Hepatocyte (in vitro differentiated cells): ENCODE data around the gene VWA3A. TPM values are rescaled to one million over a fixed set of nuclear protein-coding genes. Genes with fewer than 3 reads are reported as not detected.

ENCODE experiments used
- DNase-seq: peaks from one replicate; pipeline ENCODE4 v3.0.0-alpha.2; 2016; ENCODE audit warnings: low spot score
- H2AFZ ChIP-seq: fragments of 200-600 bp; sonication (generic); 2 replicates; pipeline ENCODE4 v1.6.0; 2016; ENCODE audit warnings: antibody characterized with exemption, mild to moderate bottlenecking
- H3K27ac ChIP-seq: fragments of 200-600 bp; sonication (generic); 2 replicates; pipeline ENCODE4 v1.5.1; 2016; ENCODE audit warnings: mild to moderate bottlenecking
- H3K27me3 ChIP-seq: fragments of 200-600 bp; sonication (generic); 2 replicates; pipeline ENCODE4 v1.6.1; 2016
- H3K36me3 ChIP-seq: fragments of 200-600 bp; sonication (generic); replicated peaks from 2 replicates; pipeline ENCODE4 v1.5.1; 2016; ENCODE audit warnings: low read depth; ENCODE audit not compliant: insufficient read depth
- H3K4me1 ChIP-seq: fragments of 200-600 bp; sonication (generic); 2 replicates; pipeline ENCODE4 v1.5.1; 2016; ENCODE audit warnings: mild to moderate bottlenecking, moderate library complexity; ENCODE audit not compliant: insufficient read depth
- H3K4me2 ChIP-seq: fragments of 200-600 bp; sonication (generic); 2 replicates; pipeline ENCODE4 v1.6.0; 2016
- H3K4me3 ChIP-seq: fragments of 200-600 bp; sonication (generic); 2 replicates; pipeline ENCODE4 v1.5.1; 2016; ENCODE audit warnings: mild to moderate bottlenecking
- H3K79me2 ChIP-seq: fragments of 200-600 bp; sonication (generic); 2 replicates; pipeline ENCODE4 v1.6.0; 2017; ENCODE audit warnings: mild to moderate bottlenecking
- H3K9me2 ChIP-seq: fragments of 200-600 bp; sonication (generic); replicated peaks from 2 replicates; pipeline ENCODE4 v1.6.0; 2017; ENCODE audit warnings: mild to moderate bottlenecking; ENCODE audit not compliant: insufficient read depth
- H3K9me3 ChIP-seq: fragments of 200-600 bp; sonication (generic); 2 replicates; pipeline ENCODE4 v1.5.1; 2016; ENCODE audit warnings: low read depth, mild to moderate bottlenecking
- H4K20me1 ChIP-seq: fragments of 200-600 bp; sonication (generic); 2 replicates; pipeline ENCODE4 v1.6.0; 2016; ENCODE audit warnings: mild to moderate bottlenecking; ENCODE audit not compliant: insufficient read depth, poor library complexity, severe bottlenecking
- CTCF ChIP-seq: fragments of 200-600 bp; sonication (generic); IDR thresholded peaks from 2 replicates; pipeline ENCODE4 v1.5.1; 2016; ENCODE audit warnings: antibody characterized with exemption, mild to moderate bottlenecking; ENCODE audit not compliant: poor library complexity
- EZH2 ChIP-seq: fragments of 200-600 bp; sonication (generic); IDR thresholded peaks from 2 replicates; pipeline ENCODE4 v1.6.1; 2016; ENCODE audit warnings: antibody characterized with exemption, mild to moderate bottlenecking, borderline replicate concordance
- EZH2phosphoT487 ChIP-seq: fragments of 200-600 bp; sonication (generic); IDR thresholded peaks from one replicate; pipeline ENCODE4 v1.6.1; 2018; ENCODE audit warnings: antibody characterized with exemption, mild to moderate bottlenecking, low read depth, moderate library complexity; ENCODE audit not compliant: unreplicated experiment, severe bottlenecking
- WGBS: methylation state at CpG from one replicate; pipeline ENCODE4 v1.1.6; 2016; ENCODE audit warnings: low lambda C conversion rate; ENCODE audit errors: missing lambda C conversion rate; 5-methylcytosine and 5-hydroxymethylcytosine counted together
- polyA plus RNA-seq: library from polyadenylated mRNA; unstranded; fragments of >200 nt; fragmentation: Nextera tagmentation; extraction: Ambion mirVana; gene quantifications from 2 replicates; pipeline ENCODE4 v1.2.1, GENCODE V29; 2016
- total RNA-seq: library from RNA; depleted of rRNA; stranded (reverse); fragments of >200 nt; gene quantifications from 2 replicates; pipeline ENCODE4 v1.2.3, GENCODE V29; 2014

The VWA3A gene
- total and polyA plus RNA-seq, 2 experiments from 2014 or later, result 0.03 TPM; not detected in 1

GRCh38 chr16:22191532-22192260, 99.4 kb downstream of the VWA3A start:
- 32% methylated on average over 9 of the region's 9 CpGs for WGBS
- peaks cover 17% of the 10 kb centered on the region for H3K4me1 ChIP-seq
- no peaks in the 10 kb centered on the region for H3K9me2 ChIP-seq
- peak; percentile 39 for DNase-seq
- H3K27me3 ChIP-seq, result no peaks in the 10 kb centered on the region
- H3K27ac ChIP-seq, result peak overlapping the region; percentile 98
- no peaks in the 10 kb centered on the region for H3K79me2 ChIP-seq
- H3K4me2 ChIP-seq, result peak overlapping the region; percentile 82
- no peak for TF ChIP-seq EZH2
- no peaks in the 10 kb centered on the region for H3K9me3 ChIP-seq
- peak overlapping the region; percentile 58 for H2AFZ ChIP-seq
- peak overlapping the region; percentile 33 for H3K4me3 ChIP-seq
- no peaks in the 10 kb centered on the region for H4K20me1 ChIP-seq
- no peaks in the 10 kb centered on the region for H3K36me3 ChIP-seq

DNA sequence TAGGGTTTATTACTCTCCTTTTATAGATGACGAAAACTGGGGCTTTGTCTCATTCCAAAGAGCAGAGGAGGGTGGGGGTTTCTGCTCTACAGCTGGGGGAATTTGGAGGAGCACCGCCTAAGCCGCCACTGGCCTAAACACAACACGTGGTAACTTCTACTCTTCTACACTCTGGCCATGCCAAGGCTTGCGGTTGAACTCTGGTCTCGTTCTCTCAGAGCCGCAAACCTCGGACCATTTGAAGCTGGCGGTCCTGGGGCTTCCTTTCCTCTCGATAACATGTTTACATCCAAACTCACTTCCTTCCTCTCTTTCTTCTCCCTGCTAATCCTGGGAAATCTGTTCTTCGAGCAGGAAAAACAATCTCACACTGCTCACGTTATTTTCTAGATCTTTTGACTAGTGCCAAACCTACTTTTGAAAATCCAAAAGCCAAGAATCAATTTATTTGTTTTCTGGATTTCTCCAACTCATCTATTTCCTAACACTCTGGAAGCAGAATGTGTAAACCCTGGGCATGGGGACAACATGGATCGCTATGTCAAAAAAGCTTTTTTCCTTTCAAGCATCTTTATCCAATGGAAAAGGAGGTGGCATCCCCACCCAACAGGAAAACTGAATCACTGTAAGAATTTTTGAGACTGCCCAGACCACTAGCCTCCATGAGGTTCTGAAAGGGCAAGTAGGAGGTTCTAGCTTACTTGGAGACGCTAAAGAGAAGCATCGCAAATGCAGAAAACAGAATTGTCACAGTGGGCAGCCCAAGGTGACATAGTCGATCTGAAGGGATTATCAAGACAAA, 100.1 kb downstream of the VWA3A start:
- WGBS, result 64% methylated on average over 16 of the region's 16 CpGs
- Histone ChIP-seq H3K36me3 (no peaks in the 10 kb centered on the region), H3K9me2 (no peaks in the 10 kb centered on the region), H3K4me1 (peaks cover 17% of the 10 kb centered on the region), H3K4me2 (peak overlapping the region; percentile 82), H3K79me2 (no peaks in the 10 kb centered on the region), H2AFZ (peak overlapping the region; percentile 58), H3K9me3 (no peaks in the 10 kb centered on the region), H4K20me1 (no peaks in the 10 kb centered on the region), H3K27me3 (no peaks in the 10 kb centered on the region), H3K27ac (peak overlapping the region; percentile 98), H3K4me3 (peak overlapping the region; percentile 33)
- TF ChIP-seq CTCF, result no peak
- no peak for TF ChIP-seq EZH2phosphoT487
- TF ChIP-seq EZH2, result no peak
- DNase-seq, result peak; percentile 79

DNA sequence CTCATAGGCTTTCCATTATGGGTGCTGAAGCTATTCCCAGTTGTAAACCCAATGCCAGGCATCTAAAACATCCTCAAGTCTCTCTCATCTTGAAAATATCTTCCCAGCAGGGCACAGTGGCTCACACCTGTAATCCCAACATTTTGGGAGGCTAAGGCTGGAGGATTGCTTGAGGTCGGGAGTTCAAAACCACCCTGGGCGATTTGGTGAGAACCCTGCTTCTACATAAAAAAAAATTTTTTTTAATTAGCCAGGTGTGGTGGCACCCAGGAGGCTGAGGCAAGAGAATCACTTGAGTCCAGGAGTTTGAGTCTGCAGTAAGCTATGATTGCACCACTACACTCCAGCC, 100.7 kb downstream of the VWA3A start:
- no peaks in the 10 kb centered on the region for H3K27me3 ChIP-seq
- H3K4me1 ChIP-seq, result peaks cover 17% of the 10 kb centered on the region
- H3K4me3 ChIP-seq, result no peak overlapping the region
- no peak overlapping the region for H2AFZ ChIP-seq
- H3K9me2 ChIP-seq, result no peaks in the 10 kb centered on the region
- H3K36me3 ChIP-seq, result no peaks in the 10 kb centered on the region
- no peak for TF ChIP-seq EZH2phosphoT487
- TF ChIP-seq EZH2, result no peak
- TF ChIP-seq CTCF, result no peak
- no peak for DNase-seq
- WGBS, result 96% methylated on average over 2 of the region's 2 CpGs
- no peaks in the 10 kb centered on the region for H4K20me1 ChIP-seq
- no peak overlapping the region for H3K4me2 ChIP-seq
- H3K79me2 ChIP-seq, result no peaks in the 10 kb centered on the region
- H3K27ac ChIP-seq, result peak overlapping the region; percentile 98
- H3K9me3 ChIP-seq, result no peaks in the 10 kb centered on the region
